Bronchial epithelial cell (primary cell): ENCODE data around the gene YBX3. TPM values are rescaled to one million over a fixed set of nuclear protein-coding genes. Genes with fewer than 3 reads are reported as not detected.
A peak's percentile ranks its signal among the peaks of the same experiment; 100 is the strongest.
"Not testable (repeated sequence)": the region's sequence is repeated elsewhere in the genome, so short reads cannot be mapped to it uniquely, and the experiment has no call there.

ENCODE experiments used
- DNase-seq: peaks from one replicate; pipeline ENCODE4 v3.0.0-alpha.2; 2010; ENCODE audit warnings: low read depth
- FAIRE-seq: peaks from 2 replicates; lab custom pipeline; 2011; peaks lifted over from hg19 to GRCh38; lab: Jason Lieb, UNC
- H3K27me3 ChIP-seq: 2 replicates; pipeline ENCODE4 v1.5.1; 2011; ENCODE audit warnings: low read length; ENCODE audit not compliant: control insufficient read depth, insufficient read depth
- H3K36me3 ChIP-seq: 2 replicates; pipeline ENCODE4 v1.5.1; 2011; ENCODE audit warnings: low read length; ENCODE audit not compliant: control insufficient read depth, insufficient read depth
- H3K4me3 ChIP-seq: 2 replicates; pipeline ENCODE4 v1.5.1; 2011; ENCODE audit warnings: mild to moderate bottlenecking, low read depth, low read length, control low read depth
- total RNA-seq: library from RNA; depleted of rRNA; stranded (reverse); fragments of >200 nt; gene quantifications from 2 replicates; pipeline ENCODE4 v1.2.1, GENCODE V29; 2014
- TF ChIP-seq, protein P1 (sequence below): IDR thresholded peaks from 2 replicates; pipeline ENCODE4 v1.5.1; 2011; ENCODE audit warnings: mild to moderate bottlenecking, moderate library complexity, low read length, control low read depth, inconsistent platforms; ENCODE audit not compliant: insufficient read depth, severe bottlenecking

YBX3 gene
- total RNA-seq, 1 donor from 2014 or later, result 134 TPM

DNA sequence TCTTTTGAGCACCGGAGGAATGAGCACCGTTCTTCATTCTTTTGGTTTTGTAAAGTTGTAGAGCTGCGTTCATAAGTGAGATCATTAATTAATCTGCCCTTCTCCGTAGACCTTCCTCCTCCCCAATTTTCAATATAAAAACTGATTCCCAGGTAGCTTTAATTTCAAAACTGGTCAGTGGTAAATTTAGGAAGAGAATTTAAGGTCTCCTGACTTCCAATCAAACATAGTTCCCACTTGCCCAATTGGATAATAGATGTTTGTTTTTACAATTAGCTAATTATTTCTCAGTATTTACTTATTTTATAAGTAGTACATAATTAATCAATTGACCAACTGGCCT, 27.2 kb upstream of the YBX3 start:
- Histone ChIP-seq H3K4me3 (no peak overlapping the region), H3K27me3 (no peaks in the 10 kb centered on the region), H3K36me3 (no peaks in the 10 kb centered on the region)
- no peak for FAIRE-seq
- DNase-seq, result no peak
- TF ChIP-seq, protein P1, sequence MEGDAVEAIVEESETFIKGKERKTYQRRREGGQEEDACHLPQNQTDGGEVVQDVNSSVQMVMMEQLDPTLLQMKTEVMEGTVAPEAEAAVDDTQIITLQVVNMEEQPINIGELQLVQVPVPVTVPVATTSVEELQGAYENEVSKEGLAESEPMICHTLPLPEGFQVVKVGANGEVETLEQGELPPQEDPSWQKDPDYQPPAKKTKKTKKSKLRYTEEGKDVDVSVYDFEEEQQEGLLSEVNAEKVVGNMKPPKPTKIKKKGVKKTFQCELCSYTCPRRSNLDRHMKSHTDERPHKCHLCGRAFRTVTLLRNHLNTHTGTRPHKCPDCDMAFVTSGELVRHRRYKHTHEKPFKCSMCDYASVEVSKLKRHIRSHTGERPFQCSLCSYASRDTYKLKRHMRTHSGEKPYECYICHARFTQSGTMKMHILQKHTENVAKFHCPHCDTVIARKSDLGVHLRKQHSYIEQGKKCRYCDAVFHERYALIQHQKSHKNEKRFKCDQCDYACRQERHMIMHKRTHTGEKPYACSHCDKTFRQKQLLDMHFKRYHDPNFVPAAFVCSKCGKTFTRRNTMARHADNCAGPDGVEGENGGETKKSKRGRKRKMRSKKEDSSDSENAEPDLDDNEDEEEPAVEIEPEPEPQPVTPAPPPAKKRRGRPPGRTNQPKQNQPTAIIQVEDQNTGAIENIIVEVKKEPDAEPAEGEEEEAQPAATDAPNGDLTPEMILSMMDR, result no peak

- Histone ChIP-seq H3K36me3 (no peaks in the 10 kb centered on the region), H3K4me3 (no peak overlapping the region), H3K27me3 (no peaks in the 10 kb centered on the region)
- TF ChIP-seq, protein P1, result peak; percentile 80
- FAIRE-seq (peak; percentile 97), DNase-seq (peak; percentile 92)
Observed at GRCh38 chr12:10749700-10750384, 26.7 kb upstream of the YBX3 start.

DNA sequence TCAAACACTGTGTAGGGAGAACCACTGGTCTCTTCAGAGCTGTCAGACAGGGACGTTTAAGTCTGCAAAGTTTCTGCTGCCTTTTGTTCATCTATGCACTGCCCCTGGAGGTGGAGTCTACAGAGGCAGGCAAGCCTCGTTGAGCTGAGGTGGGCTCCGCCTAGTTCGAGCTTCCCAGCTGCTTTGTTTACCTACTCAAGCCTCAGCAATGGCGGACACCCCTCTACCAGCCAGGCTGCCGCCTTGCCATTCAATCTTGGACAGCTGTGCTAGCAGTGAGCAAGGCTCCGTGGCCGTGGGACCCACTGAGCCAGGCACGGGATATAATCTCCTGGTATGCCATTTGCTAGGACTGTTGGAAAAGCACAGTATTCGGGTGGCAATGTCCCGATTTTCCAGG, 24.6 kb upstream of the YBX3 start:
- DNase-seq (no peak), FAIRE-seq (no peak)
- Histone ChIP-seq H3K4me3 (no peak overlapping the region), H3K36me3 (no peaks in the 10 kb centered on the region), H3K27me3 (no peaks in the 10 kb centered on the region)
- TF ChIP-seq, protein P1, result no peak

- H3K4me3 ChIP-seq, H3K27me3 ChIP-seq, H3K36me3 ChIP-seq, FAIRE-seq, DNase-seq: not testable (repeated sequence)
Observed at GRCh38 chr12:10743420-10743819, 20.3 kb upstream of the YBX3 start.

DNA sequence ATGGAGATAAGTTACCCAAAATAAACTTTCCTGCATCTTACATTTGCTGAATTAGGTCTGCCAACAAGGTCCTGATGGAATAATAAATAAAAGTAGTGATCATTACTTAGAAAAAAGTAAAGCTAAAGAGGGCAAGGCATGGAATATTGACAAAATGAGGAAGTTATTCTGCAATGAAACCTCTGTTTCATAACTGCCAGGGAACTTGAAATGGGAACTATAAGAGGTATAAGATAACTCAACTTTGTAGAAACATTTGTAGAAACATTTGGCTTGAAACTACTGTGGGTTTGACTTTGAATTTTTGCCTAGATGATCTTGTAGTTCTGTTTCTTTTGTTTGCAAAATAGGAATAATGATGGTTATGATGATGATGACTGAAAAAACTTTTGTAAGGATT, 18.7 kb upstream of the YBX3 start:
- H3K36me3 ChIP-seq, result no peaks in the 10 kb centered on the region
- no peak overlapping the region for H3K4me3 ChIP-seq
- FAIRE-seq (no peak), DNase-seq (no peak)
- TF ChIP-seq, protein P1, result no peak
- H3K27me3 ChIP-seq, result no peaks in the 10 kb centered on the region

- Histone ChIP-seq H3K27me3 (no peaks in the 10 kb centered on the region), H3K4me3 (no peak overlapping the region), H3K36me3 (no peaks in the 10 kb centered on the region)
- TF ChIP-seq, protein P1, result no peak
- FAIRE-seq, result no peak
- DNase-seq, result peak; percentile 52
Observed at GRCh38 chr12:10740182-10740581, 17.1 kb upstream of the YBX3 start.
